Body of pancreas (tissue), 4 donors: Measurements from ENCODE around the gene SEMA4D. TPM values are rescaled to one million over a fixed set of nuclear protein-coding genes. Genes with fewer than 3 reads are reported as not detected.
A peak's percentile ranks its signal among the peaks of the same experiment; 100 is the strongest.

ENCODE experiments used
- ATAC-seq: fragments of 150-250 bp; one replicate; pipeline ENCODE4 v1.9.1; 2016
- DNase-seq, 4 donors: peaks; one replicate each; pipeline ENCODE4 v3.0.0-alpha.2; 2019
- H3K27ac ChIP-seq, 4 donors: fragments of 200-600 bp; sonication (generic); 1 replicate in 3 of 4; 2 replicates in 1 of 4; pipeline versions ENCODE4 v1.5.1 to v1.6.1; 2016 to 2019; ENCODE audit warnings: mild to moderate bottlenecking in 1 of 4, mixed read lengths in 1 of 4, moderate library complexity in 1 of 4
- H3K27me3 ChIP-seq, 2 donors: fragments of 200-600 bp; sonication (generic); one replicate each; pipeline ENCODE4 v1.6.0; 2016; ENCODE audit warnings: mild to moderate bottlenecking in 1 of 2
- H3K36me3 ChIP-seq, 2 donors: fragments of 200-600 bp; sonication (generic); replicated peaks in 1 of 2; 2 replicates each; pipeline ENCODE4 v1.5.1; 2016; ENCODE audit warnings: low read depth in 2 of 2; ENCODE audit not compliant: insufficient read depth in 1 of 2
- H3K4me1 ChIP-seq: fragments of 200-600 bp; sonication (generic); one replicate; pipeline ENCODE4 v1.6.0; 2016
- H3K4me3 ChIP-seq, 2 donors: fragments of 200-600 bp; sonication (generic); 1 replicate in 1 of 2; 2 replicates in 1 of 2; pipeline ENCODE4 v1.5.1; 2016 to 2019
- H3K9me3 ChIP-seq, 3 donors: fragments of 200-600 bp; sonication (generic); 1 replicate in 2 of 3; 2 replicates in 1 of 3; pipeline ENCODE4 v1.5.1; 2016
- POLR2A ChIP-seq, 3 donors: fragments of 450-650 bp; IDR thresholded peaks; one replicate each; pipeline ENCODE4 v1.6.1; 2016; ENCODE audit warnings: antibody characterized with exemption in 3 of 3, mild to moderate bottlenecking in 2 of 3
- WGBS, 2 donors: methylation state at CpG; one replicate each; pipeline ENCODE4 v1.1.5; 2017; 5-methylcytosine and 5-hydroxymethylcytosine counted together
- intact Hi-C: fragments of 100-400 bp; cut with DNase I; formaldehyde crosslinking; loops from one replicate; pipeline ENCODE4 v1.15.1; 2023
- total RNA-seq, 2 donors: library from RNA; depleted of rRNA; stranded (reverse); fragments of >200 nt; gene quantifications; one replicate each; pipeline ENCODE4 v1.1.0, GENCODE V29; 2016
- TF ChIP-seq, protein P1 (sequence below), 7 experiments: fragments of 450-650 bp in 4 of 7; fragments of 200-600 bp in 3 of 7; sonication (generic) in 3 of 7; IDR thresholded peaks; one replicate each; pipeline ENCODE4 v1.5.1; 2016 to 2019; ENCODE audit warnings: antibody characterized with exemption in 7 of 7

The SEMA4D gene
- total RNA-seq, 2 donors from 2014 or later = 15.6 to 18.1 TPM

- H3K9me3 ChIP-seq = no peaks in the 10 kb centered on the region
- DNase-seq = peak in 1 of 4 donors; percentile 26
- H3K4me1 ChIP-seq = no peaks in the 10 kb centered on the region
- intact Hi-C loops = no loop called here
- no peak overlapping the region for H3K27ac ChIP-seq
- no peaks in the 10 kb centered on the region for H3K27me3 ChIP-seq
- TF ChIP-seq, protein P1, sequence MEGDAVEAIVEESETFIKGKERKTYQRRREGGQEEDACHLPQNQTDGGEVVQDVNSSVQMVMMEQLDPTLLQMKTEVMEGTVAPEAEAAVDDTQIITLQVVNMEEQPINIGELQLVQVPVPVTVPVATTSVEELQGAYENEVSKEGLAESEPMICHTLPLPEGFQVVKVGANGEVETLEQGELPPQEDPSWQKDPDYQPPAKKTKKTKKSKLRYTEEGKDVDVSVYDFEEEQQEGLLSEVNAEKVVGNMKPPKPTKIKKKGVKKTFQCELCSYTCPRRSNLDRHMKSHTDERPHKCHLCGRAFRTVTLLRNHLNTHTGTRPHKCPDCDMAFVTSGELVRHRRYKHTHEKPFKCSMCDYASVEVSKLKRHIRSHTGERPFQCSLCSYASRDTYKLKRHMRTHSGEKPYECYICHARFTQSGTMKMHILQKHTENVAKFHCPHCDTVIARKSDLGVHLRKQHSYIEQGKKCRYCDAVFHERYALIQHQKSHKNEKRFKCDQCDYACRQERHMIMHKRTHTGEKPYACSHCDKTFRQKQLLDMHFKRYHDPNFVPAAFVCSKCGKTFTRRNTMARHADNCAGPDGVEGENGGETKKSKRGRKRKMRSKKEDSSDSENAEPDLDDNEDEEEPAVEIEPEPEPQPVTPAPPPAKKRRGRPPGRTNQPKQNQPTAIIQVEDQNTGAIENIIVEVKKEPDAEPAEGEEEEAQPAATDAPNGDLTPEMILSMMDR (IDR thresholded peaks at IDR 0.05) = no peak
- TF ChIP-seq POLR2A (IDR thresholded peaks at IDR 0.05) = no peak
- H3K36me3 ChIP-seq = no peaks in the 10 kb centered on the region
- no peak for ATAC-seq
- no peak overlapping the region for H3K4me3 ChIP-seq
- WGBS, 2 donors = 66 to 75% methylated on average over 8 of the region's 8 CpGs
These were observed 36.6 kb downstream of the SEMA4D start for GRCh38 chr9:89461265-89461664.

- Histone ChIP-seq H3K4me1 (no peaks in the 10 kb centered on the region), H3K36me3 (no peaks in the 10 kb centered on the region), H3K4me3 (no peak overlapping the region), H3K27ac (no peak overlapping the region), H3K27me3 (no peaks in the 10 kb centered on the region), H3K9me3 (no peaks in the 10 kb centered on the region)
- TF ChIP-seq, protein P1 (IDR thresholded peaks at IDR 0.05) = no peak
- TF ChIP-seq POLR2A (IDR thresholded peaks at IDR 0.05) = no peak
- 84 to 91% methylated on average over 9 to 10 of the region's 10 CpGs for WGBS, 2 donors
- intact Hi-C loops = no loop called here
- DNase-seq (no peak), ATAC-seq (no peak)
These were observed 37.4 kb downstream of the SEMA4D start for GRCh38 chr9:89460551-89460950.

DNA sequence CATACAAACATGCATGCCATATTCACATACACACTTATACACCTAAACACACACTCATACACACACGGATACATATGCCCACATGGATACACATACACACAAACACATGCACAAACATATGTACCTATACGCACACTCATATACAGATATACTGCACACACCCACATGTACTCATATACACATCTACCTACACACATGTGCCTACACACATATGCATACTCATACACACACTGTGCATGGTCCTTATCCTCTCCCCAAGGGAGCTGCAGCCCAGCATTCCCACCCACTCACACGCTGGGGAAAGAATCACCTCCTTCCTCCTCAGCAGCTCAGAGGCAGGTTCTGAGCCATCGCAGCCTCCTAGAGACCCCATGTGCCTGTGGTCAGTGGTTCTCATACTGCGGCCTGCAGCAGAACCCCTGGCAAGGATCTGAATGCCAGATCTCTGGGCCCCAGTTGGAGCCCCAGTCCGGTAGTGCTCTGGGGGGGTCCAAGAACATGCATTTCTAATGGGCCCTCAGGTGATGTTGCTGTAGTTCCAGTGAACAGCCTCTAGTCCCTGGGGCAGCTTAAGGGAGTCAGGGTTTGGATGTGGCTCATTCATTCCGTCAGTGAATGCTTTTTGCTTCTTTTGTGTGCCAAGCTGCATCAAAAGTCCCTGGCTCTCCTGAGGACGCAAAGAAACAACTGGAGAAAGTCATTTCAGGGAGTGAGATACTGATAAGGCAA is 39.0 kb downstream of the SEMA4D start:
- Histone ChIP-seq H3K4me3 (no peak overlapping the region), H3K27ac (no peak overlapping the region), H3K27me3 (no peaks in the 10 kb centered on the region), H3K9me3 (no peaks in the 10 kb centered on the region), H3K4me1 (no peaks in the 10 kb centered on the region), H3K36me3 (no peaks in the 10 kb centered on the region)
- DNase-seq (no peak), ATAC-seq (no peak)
- intact Hi-C loops = no loop called here
- TF ChIP-seq POLR2A (IDR thresholded peaks at IDR 0.05) = no peak
- TF ChIP-seq, protein P1 (IDR thresholded peaks at IDR 0.05) = no peak
- WGBS, 2 donors = 90 to 94% methylated on average over 8 of the region's 8 CpGs

GRCh38 chr9:89457376-89457855 is 40.5 kb downstream of the SEMA4D start:
- DNase-seq (no peak), ATAC-seq (no peak)
- whole genome bisulfite sequencing, 2 donors = 89 to 91% methylated on average over 6 to 9 of the region's 9 CpGs
- Histone ChIP-seq H3K36me3 (no peaks in the 10 kb centered on the region), H3K4me3 (no peak overlapping the region), H3K27ac (no peak overlapping the region), H3K27me3 (no peaks in the 10 kb centered on the region), H3K9me3 (no peaks in the 10 kb centered on the region), H3K4me1 (no peaks in the 10 kb centered on the region)
- intact Hi-C loops = no loop called here
- no peak for TF ChIP-seq POLR2A (IDR thresholded peaks at IDR 0.05)
- TF ChIP-seq, protein P1 (IDR thresholded peaks at IDR 0.05) = no peak

DNA sequence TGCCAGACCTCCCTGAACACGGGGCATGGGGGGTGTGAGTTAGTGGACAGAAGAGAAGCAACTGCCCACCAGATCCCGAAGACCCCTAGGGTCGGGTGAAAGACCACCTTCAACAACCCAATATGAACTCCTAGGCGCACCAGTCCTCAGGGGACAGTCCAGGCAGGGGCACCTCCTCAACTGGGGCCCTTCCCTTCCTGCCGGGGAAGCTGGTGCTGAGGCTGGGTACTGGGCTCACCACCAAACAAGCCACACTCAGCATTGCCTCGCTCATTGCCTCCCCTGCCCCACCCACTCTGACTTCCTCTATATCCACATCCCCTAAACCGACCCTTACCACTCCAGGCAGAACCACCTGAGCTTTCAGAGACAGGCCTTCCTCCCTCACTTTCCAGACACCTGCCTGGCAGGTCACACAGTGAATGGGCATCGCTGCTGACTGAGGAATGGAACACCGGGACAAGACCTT is 42.5 kb downstream of the SEMA4D start:
- WGBS, 2 donors = 67 to 100% methylated on average over 6 to 9 of the region's 9 CpGs
- DNase-seq (no peak), ATAC-seq (no peak)
- Histone ChIP-seq H3K36me3 (no peaks in the 10 kb centered on the region), H3K27ac (no peak overlapping the region), H3K9me3 (no peaks in the 10 kb centered on the region), H3K27me3 (no peaks in the 10 kb centered on the region), H3K4me3 (no peak overlapping the region), H3K4me1 (no peaks in the 10 kb centered on the region)
- TF ChIP-seq, protein P1 (IDR thresholded peaks at IDR 0.05) = no peak
- no peak for TF ChIP-seq POLR2A (IDR thresholded peaks at IDR 0.05)
- intact Hi-C loops = no loop called here
